Hematopoietic multipotent progenitor cell treated with erythropoietin and hydrocortisone succinate and interleukin-3 and kit ligand, for 4 days (in vitro differentiated cells): ENCODE measurements around the gene HOATZ.
A peak's percentile ranks its signal among the peaks of the same experiment; 100 is the strongest.

Experiments
- DNase-seq: peaks from one replicate; pipeline ENCODE4 v3.0.0-alpha.2; 2015

The HOATZ gene

DNA sequence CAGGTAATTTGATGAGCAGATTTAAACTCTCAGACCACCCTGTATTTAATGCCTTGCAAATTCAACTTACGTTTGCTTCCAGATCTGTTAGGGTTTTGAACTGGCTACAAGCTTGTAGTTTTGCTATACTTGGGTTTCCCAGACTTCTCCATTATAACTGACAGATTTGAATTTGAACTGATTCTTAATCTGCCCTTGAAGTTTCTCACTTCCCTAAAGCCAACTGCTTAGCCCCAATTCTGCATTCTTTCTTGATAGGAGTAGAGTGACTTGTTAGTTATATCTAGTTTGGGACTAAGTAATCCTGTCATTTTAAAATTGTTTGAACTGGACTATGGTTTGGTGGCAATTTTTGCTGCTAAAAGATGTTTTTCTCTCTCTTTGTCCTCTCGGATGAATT is 35.7 kb downstream of the HOATZ start:
- no peak for DNase-seq

DNA sequence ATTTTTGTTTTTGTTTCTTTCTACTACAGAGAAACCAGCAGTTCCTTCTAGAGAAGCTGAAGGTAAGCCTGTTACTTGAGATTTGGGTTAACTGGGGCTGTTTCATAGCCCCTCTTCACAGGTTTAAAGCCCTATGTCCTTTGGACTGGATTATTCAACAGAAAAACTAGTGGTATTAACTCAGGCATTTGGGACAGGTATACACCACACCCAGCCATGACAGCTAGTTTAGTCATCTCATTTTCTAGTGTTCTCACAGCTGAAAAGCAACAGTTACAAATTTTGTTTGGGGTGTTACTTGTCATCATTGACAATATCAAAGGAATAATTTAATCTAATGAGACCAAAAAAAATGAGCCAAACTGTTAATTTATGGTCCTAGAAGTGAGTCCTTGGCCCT is 40.0 kb downstream of the HOATZ start:
- DNase-seq: no peak

DNA sequence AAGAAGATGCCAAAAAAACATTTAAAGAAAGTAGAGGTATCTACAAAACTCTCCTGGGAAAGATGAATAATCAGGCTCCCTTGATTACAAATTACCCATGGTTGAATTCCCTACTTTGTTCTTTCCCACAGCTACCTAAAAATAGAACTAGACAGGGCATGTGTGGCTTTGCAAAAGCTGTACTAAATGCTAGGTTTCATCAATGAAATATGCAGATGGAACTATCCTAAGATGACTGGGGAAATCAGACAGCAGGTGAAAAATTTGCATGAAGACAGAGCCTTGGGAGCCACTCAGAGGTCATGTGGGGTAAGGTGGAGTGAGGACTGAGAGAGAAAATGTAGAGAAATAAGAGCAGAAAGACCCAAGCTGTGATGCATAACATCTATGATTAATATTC is 40.7 kb downstream of the HOATZ start:
- no peak for DNase-seq

DNA sequence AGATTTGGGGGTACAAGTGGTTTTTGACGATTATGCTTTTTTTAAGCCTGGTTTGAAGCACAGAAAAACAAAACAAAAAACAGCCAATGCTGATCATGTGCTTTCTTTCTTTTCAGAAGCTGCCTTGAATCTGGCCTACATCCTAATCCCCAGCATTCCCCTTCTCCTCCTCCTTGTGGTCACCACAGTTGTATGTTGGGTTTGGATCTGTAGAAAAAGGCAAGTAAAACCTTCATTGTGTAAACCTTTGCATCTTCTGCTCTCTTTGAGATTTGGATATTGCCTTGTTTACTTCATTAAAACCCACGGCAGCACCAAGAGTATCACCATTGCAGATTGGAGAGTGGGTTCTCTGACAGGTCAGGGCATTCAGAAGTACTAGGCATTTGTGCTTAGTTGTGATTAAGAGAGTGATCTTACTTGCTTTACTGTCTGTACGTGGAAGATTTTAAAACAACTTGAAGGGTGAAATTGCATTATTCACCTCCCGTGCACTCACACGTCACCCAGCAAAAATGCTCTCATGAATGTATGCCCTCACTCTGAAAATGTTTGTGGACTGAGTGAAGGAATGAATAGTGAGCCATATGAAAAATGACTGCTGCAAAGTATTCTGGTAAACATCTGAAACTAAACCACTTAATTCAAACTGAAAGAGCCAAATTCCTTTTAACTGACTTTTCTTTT is 43.0 kb downstream of the HOATZ start:
- no peak for DNase-seq

DNA sequence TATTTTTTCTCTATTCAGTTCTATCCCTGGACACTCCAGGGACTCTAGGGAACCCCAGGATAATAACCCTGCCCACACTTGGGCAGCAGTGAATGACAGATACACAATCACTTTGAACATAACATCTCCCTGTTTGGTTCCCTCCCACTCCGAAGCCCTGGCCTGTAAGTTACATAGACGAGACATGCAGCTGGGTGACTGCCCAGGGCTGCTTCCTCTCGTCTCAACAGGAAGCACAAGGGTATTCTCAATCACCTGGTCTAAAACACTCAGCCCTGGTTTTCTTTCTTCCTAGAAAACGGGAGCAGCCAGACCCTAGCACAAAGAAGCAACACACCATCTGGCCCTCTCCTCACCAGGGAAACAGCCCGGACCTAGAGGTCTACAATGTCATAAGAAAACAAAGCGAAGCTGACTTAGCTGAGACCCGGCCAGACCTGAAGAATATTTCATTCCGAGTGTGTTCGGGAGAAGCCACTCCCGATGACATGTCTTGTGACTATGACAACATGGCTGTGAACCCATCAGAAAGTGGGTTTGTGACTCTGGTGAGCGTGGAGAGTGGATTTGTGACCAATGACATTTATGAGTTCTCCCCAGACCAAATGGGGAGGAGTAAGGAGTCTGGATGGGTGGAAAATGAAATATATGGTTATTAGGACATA is 45.4 kb downstream of the HOATZ start:
- DNase-seq: no peak

DNA sequence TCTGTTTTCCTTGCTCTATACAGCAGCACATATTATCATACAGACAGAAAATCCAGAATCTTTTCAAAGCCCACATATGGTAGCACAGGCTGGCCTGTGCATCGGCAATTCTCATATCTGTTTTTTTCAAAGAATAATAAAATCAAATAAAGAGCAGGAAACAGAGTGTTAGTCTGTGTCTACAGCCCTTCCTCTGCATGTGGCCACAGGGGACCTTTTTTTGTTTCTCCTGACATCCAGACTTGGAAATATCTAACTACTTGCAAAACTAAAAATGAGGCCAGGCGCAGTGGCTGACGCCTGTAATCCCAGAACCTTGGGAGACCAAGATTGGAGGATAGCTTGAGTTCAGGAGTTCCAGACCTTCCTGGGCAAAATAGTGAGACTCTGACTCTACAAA is 46.2 kb downstream of the HOATZ start:
- no peak for DNase-seq

DNA sequence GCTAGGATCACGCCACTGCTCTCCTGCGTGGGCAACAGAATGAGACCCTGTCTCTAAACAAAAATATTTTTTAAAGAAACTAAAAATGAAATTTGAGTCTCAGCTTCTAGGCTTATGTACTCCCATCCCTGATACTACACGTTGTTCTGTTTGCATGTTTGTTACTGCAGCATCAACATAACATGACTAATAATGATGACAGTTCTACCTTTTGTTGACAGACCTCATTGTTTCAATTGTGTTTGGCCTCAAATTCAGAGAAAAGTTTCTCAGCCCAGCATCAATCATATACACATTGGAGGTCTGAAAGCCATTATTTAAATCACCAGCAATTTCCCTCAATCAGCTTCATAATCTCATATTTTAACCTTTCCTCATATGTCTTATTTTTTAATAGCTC is 46.7 kb downstream of the HOATZ start:
- DNase-seq: no peak

DNA sequence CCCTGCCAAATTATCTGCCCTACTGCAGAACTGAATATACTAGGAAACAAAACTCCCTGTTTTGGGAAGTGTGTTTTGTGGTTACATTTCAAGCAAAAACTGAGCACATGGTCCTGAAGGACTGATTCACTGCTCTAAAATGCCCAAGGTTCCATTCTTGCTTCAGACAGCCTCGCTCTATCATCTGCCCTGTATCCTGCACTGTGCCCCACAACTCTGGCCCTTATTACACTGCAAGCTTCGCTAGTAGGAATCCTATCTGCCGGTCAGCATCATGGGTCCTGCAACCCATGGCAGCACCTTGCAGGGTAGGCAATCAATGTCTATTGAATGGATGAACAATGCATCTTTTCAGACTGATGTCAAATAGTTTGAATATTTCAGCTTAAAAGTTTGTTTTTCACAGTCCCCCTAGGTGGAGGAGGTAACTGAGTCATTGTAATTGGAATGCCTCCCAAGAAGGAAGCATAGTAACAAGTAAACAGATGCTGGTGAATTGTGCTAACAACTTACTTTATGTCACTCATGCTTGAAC is 47.3 kb downstream of the HOATZ start:
- no peak for DNase-seq

DNA sequence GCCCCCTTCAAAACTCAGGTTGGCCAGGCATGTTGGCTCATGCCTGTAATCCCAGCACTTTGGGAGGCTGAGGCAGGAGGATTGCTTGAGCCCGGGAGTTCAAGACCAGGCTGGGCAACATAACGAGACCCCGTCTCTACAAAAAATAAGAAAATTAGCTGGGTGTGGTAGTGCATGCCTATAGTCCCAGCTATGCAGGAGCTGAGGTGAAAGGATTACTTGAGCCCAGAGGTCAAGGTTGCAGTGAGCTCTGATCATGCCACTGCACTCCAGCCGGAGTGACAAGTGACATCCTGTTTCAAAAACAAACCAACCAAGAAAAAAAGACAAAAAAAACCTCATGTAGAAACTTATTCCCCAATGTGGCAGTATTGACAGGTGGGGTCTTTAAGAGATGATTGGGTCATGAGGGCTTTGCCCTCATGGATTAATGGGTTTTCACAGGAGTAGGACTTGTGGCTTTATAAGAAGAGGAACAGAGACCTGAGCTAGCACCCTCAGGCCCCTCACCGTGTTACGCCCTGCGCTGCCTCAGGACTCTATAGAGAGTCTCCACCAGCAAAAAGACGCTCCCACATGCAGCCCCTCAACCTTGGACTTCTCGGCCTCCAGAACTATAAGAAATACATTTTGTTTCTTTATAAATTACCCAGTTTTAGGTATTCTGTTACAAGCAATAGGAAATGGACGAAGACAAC is 48.3 kb downstream of the HOATZ start:
- DNase-seq: no peak

DNA sequence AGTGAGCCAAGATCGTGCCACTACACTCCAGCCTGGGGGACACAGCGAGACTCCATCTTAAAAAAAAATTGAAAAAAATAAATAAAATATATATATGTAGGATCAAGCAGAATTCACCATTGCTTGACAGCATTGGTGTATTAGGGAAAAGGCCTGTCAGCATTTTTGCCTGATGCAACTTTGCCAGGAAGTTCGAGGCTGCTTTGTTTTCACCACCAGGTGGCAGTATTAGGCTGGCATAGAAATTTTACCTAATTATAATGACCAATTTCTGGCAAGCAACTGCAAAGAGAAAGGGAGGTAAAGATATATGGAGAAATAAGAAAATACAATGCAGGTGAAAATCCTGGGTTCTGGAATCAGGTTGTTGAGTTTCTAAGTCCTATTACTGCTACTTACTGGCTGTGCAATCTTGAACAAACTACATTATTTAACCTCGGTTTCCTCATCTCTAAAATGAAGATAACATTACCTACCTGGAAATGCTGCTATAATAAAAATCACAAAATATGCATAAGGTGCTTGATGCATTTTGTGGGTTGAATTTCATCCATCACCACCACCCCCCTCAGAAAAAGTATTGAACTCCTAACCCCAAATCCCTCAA is 50.6 kb downstream of the HOATZ start:
- peak; percentile 85 for DNase-seq

DNA sequence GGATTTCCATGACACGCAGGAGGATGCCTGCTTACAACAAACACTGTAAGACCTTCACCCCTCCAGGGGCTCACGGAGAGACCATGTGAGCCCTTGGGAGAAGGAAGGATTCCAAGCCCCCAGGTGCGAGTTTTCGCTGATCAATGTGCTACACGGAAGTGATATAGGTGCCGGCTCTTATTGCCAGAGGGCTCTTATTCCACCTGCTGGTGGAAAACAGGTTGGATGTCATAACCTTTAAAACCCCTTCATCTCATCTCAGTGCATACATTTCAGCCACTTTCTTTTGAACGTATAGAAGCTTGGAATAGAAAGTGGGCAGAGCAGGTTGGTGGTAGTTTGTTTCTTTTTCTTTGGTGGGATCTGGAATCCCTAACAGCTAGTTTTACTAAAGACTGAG is 51.7 kb downstream of the HOATZ start:
- DNase-seq: no peak

DNA sequence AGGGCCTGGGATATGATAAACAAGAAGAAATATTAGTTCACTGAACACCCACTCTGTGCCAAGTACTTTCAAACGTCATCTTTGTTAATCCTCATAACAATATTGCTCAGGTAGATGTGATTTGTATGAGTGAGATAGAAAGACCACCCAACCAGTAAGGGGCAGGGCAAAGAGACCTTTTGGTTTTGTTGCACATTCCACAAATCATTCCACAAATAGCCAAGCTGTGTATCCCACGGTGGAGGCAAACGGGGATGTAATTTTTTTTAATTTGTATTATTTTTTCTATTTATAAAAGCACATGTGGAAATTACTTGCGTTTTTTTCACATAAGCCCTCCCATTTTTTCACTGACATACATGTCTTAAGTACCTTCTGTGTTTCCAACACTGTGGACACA is 54.9 kb downstream of the HOATZ start:
- DNase-seq: no peak

DNA sequence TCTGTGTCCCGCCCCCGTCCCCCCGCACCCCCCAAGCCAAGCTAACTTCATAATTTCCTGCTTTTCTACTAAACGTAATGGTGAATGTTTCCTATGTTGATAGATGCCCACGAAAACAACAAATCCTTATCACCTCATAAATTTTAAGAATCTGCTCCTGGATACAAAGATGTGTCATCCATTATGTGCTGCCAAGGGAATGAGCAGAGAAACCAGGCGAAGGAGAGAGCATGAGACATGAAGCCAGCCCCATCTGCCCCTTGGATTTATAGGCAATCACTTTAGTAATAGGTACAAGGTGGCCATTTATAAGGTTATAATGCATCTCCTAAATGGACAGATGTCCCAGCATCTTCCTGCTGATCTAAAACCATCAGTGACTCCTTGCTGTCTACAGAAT is 56.2 kb downstream of the HOATZ start:
- no peak for DNase-seq

DNA sequence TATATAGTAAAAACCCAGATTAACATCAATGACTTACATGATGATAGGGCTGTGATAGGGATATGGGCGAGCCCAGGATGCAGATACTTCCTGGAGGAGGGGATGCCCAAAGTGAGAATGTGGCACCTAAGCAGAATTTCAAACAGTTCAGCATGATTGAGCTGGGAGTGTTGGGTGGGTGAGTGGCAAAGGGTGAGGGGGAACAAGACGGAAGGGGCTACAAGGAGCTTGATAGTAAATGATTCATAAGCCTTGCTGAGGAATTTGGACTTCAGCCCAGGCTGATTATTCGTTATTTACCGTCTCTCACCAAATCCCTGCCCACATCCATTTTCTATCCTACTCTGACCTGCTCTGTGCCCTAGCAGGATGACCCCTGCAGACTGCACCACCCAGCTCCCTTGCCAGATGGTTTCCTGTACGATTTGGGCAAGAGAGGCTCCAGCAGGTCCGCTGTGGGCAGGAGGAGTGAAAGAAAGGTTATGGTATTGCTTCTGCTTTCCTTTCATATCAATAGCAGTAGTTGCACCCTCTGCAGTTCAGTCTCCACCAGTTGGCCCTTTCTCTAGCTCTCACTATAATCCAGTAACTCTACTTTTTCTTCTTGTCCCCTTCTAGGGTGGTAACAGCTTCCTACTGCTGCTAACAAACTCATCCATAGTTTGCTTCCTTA is 57.4 kb downstream of the HOATZ start:
- peak; percentile 24 for DNase-seq

DNA sequence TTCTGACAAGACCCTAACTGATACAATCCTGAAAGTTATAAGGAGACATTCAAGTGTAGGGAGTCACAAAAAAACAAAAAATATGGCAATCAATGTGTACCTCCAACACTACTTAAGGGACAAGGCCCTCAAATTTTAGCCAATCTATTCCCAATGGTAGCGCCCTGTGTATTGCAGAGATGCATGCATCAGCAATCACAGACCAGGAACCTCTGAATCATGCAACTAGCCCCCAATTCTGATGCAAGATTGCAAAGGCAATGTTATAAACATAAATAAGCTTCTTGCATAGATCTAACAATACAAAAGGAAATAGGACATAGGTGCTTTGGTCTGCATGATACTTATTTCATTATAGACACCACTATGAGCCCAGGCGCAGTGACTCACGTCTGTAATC is 58.0 kb downstream of the HOATZ start:
- no peak for DNase-seq

DNA sequence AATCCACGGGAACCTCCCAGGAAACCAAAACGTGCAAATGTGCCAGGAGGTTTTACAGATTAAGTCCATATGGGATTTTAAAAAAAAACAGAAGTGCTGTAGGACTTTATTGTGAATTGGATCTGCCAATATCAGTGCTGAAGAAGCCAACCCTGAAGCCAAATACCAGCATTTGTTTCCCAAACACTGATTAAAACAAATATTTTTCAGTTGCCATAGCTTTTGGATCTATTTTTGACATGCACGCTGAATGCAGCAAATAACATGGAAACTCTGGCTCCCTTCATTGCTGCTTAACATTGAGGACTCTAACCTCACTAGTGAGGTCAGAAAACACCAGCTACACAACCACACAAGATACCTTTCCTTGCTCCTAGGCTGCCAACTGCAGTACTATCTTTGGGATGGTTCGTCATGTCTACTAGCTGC is 59.3 kb downstream of the HOATZ start:
- DNase-seq: peak; percentile 55

DNA sequence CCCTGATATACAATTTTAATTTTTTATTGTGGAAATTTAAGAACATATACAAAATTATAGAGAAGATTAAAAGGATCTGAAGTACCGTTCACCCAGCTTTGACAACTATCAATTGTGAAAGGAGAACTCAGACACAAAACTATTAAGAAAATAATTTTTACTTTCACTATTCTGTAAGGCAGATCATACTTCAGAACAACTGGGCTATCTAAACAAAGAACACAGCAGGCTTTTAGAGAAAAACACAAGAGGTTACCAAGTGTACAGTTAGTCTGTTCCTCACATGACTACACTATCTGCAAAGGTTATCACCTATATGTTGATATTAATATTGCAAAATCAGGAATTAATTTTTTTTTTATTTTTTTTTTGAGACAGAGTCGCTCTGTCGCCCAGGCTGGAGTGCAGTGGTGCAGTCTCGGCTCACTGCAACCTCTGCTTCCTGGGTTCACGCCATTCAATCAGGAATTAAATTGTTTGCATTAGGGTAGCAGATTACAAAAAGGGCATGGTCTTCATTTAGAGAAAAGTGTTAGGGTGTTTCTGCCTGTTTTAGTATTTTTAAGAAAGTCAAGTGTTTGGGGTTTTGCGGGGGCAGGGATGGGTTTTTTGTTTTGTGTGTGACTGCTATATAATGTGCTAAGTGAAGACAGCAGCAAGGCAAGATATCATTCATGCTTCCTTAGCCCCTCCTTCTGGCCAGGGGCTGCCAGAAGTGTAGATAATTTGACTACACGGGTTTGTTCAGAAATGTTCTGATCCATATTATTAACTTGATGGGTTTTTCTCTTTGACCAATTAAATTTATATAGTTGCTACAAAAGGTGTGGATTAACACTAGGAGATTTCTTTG is 60.0 kb downstream of the HOATZ start:
- peak; percentile 60 for DNase-seq

DNA sequence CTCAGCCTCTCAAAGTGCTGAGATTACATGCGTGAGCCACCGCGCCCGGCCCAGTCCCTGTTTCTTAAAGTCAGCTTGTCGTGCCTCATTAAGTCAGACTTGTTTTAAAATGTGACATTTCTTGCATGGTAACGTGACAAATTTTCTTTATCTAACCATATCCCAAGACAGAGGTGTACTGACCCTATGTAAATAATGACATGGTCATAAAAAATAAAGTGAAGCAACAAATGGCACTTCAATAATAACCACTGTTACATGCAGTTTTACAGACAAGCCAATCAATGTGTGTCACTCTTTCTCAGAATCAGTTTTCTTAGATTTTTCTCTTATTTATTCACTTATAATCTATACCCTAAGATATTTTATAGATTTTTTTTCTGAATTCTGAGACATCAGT is 61.2 kb downstream of the HOATZ start:
- DNase-seq: no peak

DNA sequence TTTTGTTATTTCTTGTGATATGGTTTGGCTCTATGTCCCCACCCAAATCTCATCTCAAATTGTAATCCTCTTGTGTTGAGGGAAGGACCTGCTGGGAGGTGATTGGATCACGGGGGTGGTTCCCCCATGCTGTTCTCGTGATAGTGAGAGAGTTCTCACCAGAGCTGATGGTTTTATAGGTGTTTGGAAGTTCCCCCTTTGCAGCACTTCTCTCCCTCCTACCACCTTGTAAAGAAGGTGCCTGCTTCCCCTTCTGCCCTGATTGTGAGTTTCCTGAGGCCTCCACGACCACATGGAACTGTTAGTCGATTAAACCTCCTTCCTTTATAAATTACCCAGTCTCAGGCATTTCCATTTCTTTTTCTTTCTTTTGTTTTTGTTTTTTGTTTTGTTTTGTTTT is 63.2 kb downstream of the HOATZ start:
- no peak for DNase-seq

DNA sequence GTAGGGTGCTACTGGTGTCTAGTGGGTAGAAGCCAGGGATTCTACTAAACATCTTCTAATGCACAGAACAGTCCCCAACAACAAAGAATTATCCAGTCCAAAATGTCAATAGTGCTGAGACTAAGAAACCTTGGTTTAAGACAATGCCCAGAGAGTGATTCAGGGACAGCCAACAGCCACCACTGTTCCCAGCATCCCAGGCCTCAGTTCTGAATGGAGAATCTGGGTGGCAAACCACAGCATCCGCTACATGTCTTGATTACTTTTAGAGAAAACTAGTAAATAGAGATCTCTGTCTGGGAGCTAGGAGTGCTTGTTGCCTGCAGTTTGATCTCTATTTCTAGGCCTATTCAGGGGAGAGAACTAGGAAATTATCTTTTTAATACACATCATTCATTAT is 66.8 kb downstream of the HOATZ start:
- DNase-seq: no peak

DNA sequence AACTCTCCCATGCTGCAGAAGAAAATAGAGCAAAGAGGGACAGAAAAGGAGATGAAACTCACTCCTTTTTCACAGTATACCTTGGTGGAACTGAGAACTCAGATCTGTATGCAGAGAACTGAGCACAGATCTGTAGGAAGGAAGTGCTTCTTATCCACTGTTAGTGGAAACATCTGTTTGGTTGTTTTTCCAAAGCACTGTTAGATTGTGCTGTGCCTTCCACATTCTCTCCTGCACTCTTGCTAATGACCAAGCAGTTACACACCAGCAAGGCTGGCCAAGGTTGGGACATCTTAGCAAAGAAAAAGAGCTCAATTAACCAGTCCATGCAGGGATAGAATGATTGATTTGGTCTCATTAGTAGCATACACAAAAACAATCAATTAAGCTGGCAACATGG is 67.6 kb downstream of the HOATZ start:
- DNase-seq: peak; percentile 74

DNA sequence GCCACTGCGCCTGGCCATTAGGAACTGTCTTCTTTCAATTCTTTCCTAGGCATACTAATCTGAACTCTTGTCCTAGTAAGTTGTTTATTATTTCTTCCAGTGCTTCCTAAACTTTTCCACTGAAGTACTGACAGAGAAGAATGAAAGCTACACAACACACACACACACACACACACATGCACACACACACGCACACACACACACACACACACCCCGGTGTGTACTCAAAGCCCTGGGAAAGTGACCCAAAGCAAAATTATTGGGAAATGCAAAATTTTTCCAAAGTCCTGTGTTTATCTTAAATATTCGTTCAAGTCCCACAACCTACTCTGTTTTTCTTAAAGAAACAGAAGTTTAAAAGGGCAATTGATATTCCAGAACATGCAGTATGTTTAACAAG is 68.3 kb downstream of the HOATZ start:
- DNase-seq: no peak
